ENCODE data around the gene NLGN1.

- TF ChIP-seq POLR2A (IDR thresholded peaks at IDR 0.05; ENCODE audit: extremely low read depth, insufficient read length) (no peak), CTCF (IDR thresholded peaks at IDR 0.05; ENCODE audit: low read depth, low read length) (no peak)
- TF ChIP-seq, protein P1, sequence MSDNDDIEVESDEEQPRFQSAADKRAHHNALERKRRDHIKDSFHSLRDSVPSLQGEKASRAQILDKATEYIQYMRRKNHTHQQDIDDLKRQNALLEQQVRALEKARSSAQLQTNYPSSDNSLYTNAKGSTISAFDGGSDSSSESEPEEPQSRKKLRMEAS (IDR thresholded peaks at IDR 0.05; ENCODE audit: low read depth, low read length) = no peak
Observed at GRCh38 chr3:173744895-173745294, 347.4 kb downstream of the NLGN1 start.

Measured in NB4 (cell line).